DND-41 (cell line): Measurements from ENCODE around the gene TMEM198.

Experiments
- CTCF ChIP-seq: IDR thresholded peaks from 2 replicates; pipeline ENCODE4 v1.5.1; 2012; ENCODE audit warnings: borderline replicate concordance, low read length, moderate library complexity, mild to moderate bottlenecking; ENCODE audit not compliant: poor library complexity, severe bottlenecking; ENCODE audit errors: extremely low read depth
- EZH2 ChIP-seq: IDR thresholded peaks from 3 replicates; pipeline ENCODE4 v1.6.1; 2012; ENCODE audit warnings: borderline replicate concordance, low read depth, mild to moderate bottlenecking, moderate library complexity, low read length, inconsistent platforms; ENCODE audit not compliant: severe bottlenecking

DNA sequence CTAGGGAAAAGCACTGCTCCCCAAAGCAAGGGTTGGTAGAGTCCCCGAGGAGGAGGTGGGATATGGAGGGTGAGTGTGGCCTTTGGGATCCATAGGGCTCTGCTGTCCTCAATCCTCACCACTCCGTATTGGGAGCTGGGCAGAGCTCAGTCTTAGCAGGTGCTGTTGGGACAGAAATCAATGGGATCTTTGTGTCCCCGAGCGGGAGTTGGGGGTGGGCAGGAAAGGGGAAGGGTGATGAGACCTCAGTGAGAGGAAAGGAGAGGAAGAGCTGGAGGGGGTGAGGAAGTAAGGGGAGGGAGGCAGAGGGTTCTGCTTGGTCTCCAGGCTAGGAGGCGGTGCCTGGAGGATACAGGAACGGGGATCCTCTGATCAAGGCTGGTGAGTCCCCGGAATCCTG, 26.9 kb upstream of the TMEM198 start:
- TF ChIP-seq CTCF: no peak
- no peak for TF ChIP-seq EZH2
